ENCODE data around the gene CSH2. TPM values are rescaled to one million over a fixed set of nuclear protein-coding genes. Genes with fewer than 3 reads are reported as not detected.

The CSH2 gene
- total and polyA plus RNA-seq, 9 of the 15 experiments (the other 6 are each of a cell fraction or from before 2014, with no cell fraction given) = not detected

DNA sequence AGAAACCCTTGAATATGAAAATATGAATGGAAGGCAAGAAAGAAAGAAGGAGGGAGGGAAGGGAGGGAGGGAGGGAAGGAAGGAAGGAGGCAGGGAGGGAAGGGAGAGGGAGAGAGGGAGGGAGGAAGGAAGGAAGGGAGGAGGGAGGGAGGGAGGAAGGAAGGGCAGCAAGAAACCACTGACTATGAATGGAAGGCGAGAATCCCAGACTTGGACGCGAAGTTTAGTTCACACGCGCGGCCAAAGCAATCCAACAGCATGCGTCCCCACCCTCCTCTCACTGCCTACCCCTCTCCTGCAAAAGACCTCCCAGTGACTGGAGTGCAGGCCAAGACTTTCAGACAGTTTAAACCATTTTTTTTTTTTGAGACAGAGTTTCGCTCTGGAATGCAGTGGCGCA is 23.1 kb downstream of the CSH2 start:
- H3K9me3 ChIP-seq (replicated peaks; ENCODE audit: control insufficient read depth, insufficient read depth, low read depth, low read length) = peaks cover 2% of the 10 kb centered on the region; the same call in 1 of the 2 replicates
- 34% methylated on average over 8 of the region's 9 CpGs for WGBS (ENCODE audit: insufficient coverage, low coverage, missing lambda C conversion rate)
- H3K27me3 ChIP-seq (ENCODE audit: control insufficient read depth in 2 of 2, insufficient read depth in 2 of 2, low read length in 2 of 2) = no peaks in the 10 kb centered on the region
- H4K20me1 ChIP-seq (replicated peaks; ENCODE audit: control insufficient read depth, insufficient read depth, low read length) = no peaks in the 10 kb centered on the region
- H3K79me2 ChIP-seq (ENCODE audit: control insufficient read depth, insufficient read depth, low read length) = peaks cover 30% of the 10 kb centered on the region
- peak overlapping the region; percentile 45 to 81; a peak in 2 of 4 replicates for H3K9ac ChIP-seq (ENCODE audit: insufficient read depth in 1 of 2, low read depth in 2 of 2, low read length in 2 of 2)
- H3K4me2 ChIP-seq (ENCODE audit: insufficient read depth, low read length) = peak overlapping the region; percentile 83
- ChIA-PET CTCF (ENCODE audit: low intra/inter-chr PET ratio) (no interaction called here), POLR2A (interaction anchor here (0.6 to 1.4 kb wide), 2 partner anchors 19 to 545 kb away, joined by 3 to 5 read pairs; no protein-coding TSS in a partner anchor)
- peak overlapping the region; percentile 40 for H3K4me3 ChIP-seq
- in situ Hi-C loops (cut with MboI) (no loop called here), intact Hi-C loops (cut with micrococcal nuclease) (no loop called here)
- no peak for FAIRE-seq
- peaks cover 18 to 26% of the 10 kb centered on the region in 2 experiments; a peak in 4 of 5 replicates for H3K4me1 ChIP-seq (replicated peaks in 1 of 2; ENCODE audit: control insufficient read depth in 2 of 2, insufficient read depth in 2 of 2, low read length in 2 of 2)
- BruUV-seq (replicated peaks) = no TSS peak
- H3K27ac ChIP-seq (ENCODE audit: extremely low read depth, low read depth, low read length) = peak overlapping the region; percentile 57; the same call in 2 of the 3 replicates
- ATAC-seq = no peak
- H3K36me3 ChIP-seq (ENCODE audit: control insufficient read depth, insufficient read depth, low read length) = peaks cover 13% of the 10 kb centered on the region; the same call in 1 of the 3 replicates
- peak in 1 of 4 experiments; percentile 42 for DNase-seq (ENCODE audit: extremely low read depth in 1 of 4, low spot score in 3 of 4)
- peak overlapping the region; percentile 47 for H2AFZ ChIP-seq (ENCODE audit: low read depth, low read length)
- no peaks in the 10 kb centered on the region for H3K9me1 ChIP-seq (ENCODE audit: control insufficient read depth, insufficient read depth, low read length)
- TF ChIP-seq ZNF766 (CRISPR knock-in tag; conservative IDR thresholded peaks at IDR 0.05) = peak; percentile 80
- TF ChIP-seq NFATC3 (IDR thresholded peaks at IDR 0.05) = no peak
- TF ChIP-seq POLR2G (IDR thresholded peaks at IDR 0.05; ENCODE audit: low read depth, low read length) = no peak
- TF ChIP-seq SMARCC2 (IDR thresholded peaks at IDR 0.05; ENCODE audit: low read depth) = no peak
- TF ChIP-seq TSC22D4 (tag; IDR thresholded peaks at IDR 0.05) = no peak
- TF ChIP-seq ZNF134 (CRISPR knock-in tag; conservative IDR thresholded peaks at IDR 0.05) = no peak
- no peak for TF ChIP-seq EP300 (IDR thresholded peaks at IDR 0.05; ENCODE audit: low read length)
- TF ChIP-seq KLF10 (CRISPR knock-in tag; IDR thresholded peaks at IDR 0.05) = no peak
- TF ChIP-seq TEAD1 (CRISPR knock-in tag; IDR thresholded peaks at IDR 0.05) = 0 out of 4 replicates have a peak, but pooled peaks of 1 of the 2 experiments have one; percentile 40
- TF ChIP-seq, protein P1, sequence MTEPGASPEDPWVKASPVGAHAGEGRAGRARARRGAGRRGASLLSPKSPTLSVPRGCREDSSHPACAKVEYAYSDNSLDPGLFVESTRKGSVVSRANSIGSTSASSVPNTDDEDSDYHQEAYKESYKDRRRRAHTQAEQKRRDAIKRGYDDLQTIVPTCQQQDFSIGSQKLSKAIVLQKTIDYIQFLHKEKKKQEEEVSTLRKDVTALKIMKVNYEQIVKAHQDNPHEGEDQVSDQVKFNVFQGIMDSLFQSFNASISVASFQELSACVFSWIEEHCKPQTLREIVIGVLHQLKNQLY (CRISPR knock-in tag; conservative IDR thresholded peaks at IDR 0.05) = no peak
- no peak for TF ChIP-seq U2AF1 (optimal IDR thresholded peaks at IDR 0.05; ENCODE audit: low read depth, low read length)
- TF ChIP-seq, protein P2, sequence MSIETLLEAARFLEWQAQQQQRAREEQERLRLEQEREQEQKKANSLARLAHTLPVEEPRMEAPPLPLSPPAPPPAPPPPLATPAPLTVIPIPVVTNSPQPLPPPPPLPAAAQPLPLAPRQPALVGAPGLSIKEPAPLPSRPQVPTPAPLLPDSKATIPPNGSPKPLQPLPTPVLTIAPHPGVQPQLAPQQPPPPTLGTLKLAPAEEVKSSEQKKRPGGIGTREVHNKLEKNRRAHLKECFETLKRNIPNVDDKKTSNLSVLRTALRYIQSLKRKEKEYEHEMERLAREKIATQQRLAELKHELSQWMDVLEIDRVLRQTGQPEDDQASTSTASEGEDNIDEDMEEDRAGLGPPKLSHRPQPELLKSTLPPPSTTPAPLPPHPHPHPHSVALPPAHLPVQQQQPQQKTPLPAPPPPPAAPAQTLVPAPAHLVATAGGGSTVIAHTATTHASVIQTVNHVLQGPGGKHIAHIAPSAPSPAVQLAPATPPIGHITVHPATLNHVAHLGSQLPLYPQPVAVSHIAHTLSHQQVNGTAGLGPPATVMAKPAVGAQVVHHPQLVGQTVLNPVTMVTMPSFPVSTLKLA (conservative IDR thresholded peaks at IDR 0.05) = 0 out of 4 replicates have a peak, but pooled peaks of 1 of the 2 experiments have one; percentile 2
- TF ChIP-seq, protein P3, sequence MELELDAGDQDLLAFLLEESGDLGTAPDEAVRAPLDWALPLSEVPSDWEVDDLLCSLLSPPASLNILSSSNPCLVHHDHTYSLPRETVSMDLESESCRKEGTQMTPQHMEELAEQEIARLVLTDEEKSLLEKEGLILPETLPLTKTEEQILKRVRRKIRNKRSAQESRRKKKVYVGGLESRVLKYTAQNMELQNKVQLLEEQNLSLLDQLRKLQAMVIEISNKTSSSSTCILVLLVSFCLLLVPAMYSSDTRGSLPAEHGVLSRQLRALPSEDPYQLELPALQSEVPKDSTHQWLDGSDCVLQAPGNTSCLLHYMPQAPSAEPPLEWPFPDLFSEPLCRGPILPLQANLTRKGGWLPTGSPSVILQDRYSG (tag; conservative IDR thresholded peaks at IDR 0.05; ENCODE audit: low read depth) = no peak
- TF ChIP-seq, protein P4, sequence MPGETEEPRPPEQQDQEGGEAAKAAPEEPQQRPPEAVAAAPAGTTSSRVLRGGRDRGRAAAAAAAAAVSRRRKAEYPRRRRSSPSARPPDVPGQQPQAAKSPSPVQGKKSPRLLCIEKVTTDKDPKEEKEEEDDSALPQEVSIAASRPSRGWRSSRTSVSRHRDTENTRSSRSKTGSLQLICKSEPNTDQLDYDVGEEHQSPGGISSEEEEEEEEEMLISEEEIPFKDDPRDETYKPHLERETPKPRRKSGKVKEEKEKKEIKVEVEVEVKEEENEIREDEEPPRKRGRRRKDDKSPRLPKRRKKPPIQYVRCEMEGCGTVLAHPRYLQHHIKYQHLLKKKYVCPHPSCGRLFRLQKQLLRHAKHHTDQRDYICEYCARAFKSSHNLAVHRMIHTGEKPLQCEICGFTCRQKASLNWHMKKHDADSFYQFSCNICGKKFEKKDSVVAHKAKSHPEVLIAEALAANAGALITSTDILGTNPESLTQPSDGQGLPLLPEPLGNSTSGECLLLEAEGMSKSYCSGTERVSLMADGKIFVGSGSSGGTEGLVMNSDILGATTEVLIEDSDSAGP (CRISPR knock-in tag; IDR thresholded peaks at IDR 0.05) = no peak
- TF ChIP-seq, protein P5, sequence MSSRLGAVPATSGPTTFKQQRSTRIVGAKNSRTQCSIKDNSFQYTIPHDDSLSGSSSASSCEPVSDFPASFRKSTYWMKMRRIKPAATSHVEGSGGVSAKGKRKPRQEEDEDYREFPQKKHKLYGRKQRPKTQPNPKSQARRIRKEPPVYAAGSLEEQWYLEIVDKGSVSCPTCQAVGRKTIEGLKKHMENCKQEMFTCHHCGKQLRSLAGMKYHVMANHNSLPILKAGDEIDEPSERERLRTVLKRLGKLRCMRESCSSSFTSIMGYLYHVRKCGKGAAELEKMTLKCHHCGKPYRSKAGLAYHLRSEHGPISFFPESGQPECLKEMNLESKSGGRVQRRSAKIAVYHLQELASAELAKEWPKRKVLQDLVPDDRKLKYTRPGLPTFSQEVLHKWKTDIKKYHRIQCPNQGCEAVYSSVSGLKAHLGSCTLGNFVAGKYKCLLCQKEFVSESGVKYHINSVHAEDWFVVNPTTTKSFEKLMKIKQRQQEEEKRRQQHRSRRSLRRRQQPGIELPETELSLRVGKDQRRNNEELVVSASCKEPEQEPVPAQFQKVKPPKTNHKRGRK (tag; IDR thresholded peaks at IDR 0.05) = 0 out of 2 replicates have a peak, but pooled peaks have one; percentile 24
- no peak; the same call in 1 of the 2 replicates for TF ChIP-seq ETV1 (tag; conservative IDR thresholded peaks at IDR 0.05; ENCODE audit: low read depth)

Data from K562 (cell line).